Prostate gland (tissue), 2 donors: ENCODE data around the gene SLC9C1. TPM values are rescaled to one million over a fixed set of nuclear protein-coding genes. Genes with fewer than 3 reads are reported as not detected.

ENCODE experiments used
- DNase-seq: peaks from one replicate; pipeline ENCODE4 v3.0.0-alpha.2; 2019; ENCODE audit warnings: low spot score
- H3K27ac ChIP-seq, 2 donors: fragments of 200-600 bp; sonication (generic); 2 replicates each; pipeline ENCODE4 v1.5.1; 2017 to 2019
- H3K27me3 ChIP-seq: fragments of 200-600 bp; sonication (generic); replicated peaks from 2 replicates; pipeline ENCODE4 v1.5.1; 2019; ENCODE audit not compliant: insufficient read depth
- H3K36me3 ChIP-seq, 2 donors: fragments of 200-600 bp; sonication (generic); 1 replicate in 1 of 2; 2 replicates in 1 of 2; pipeline versions ENCODE4 v1.5.1 to v1.8.1; 2017 to 2019
- H3K4me1 ChIP-seq: fragments of 200-600 bp; sonication (generic); replicated peaks from 2 replicates; pipeline ENCODE4 v1.5.1; 2019
- H3K4me3 ChIP-seq, 2 donors: fragments of 200-600 bp; sonication (generic); 2 replicates each; pipeline ENCODE4 v1.5.1; 2017 to 2019
- H3K9me3 ChIP-seq: fragments of 200-600 bp; sonication (generic); 2 replicates; pipeline ENCODE4 v1.5.1; 2017
- POLR2A ChIP-seq: fragments of 450-650 bp; IDR thresholded peaks from one replicate; pipeline ENCODE4 v1.6.1; 2016; ENCODE audit warnings: antibody characterized with exemption, mild to moderate bottlenecking
- POLR2AphosphoS5 ChIP-seq: sonication (generic); formaldehyde crosslinking; IDR thresholded peaks from one replicate; pipeline ENCODE4 v1.6.1; 2017; ENCODE audit warnings: antibody characterized with exemption
- WGBS: methylation state at CpG from one replicate; pipeline ENCODE4 v1.1.5; 2018; 5-methylcytosine and 5-hydroxymethylcytosine counted together
- intact Hi-C: fragments of 100-400 bp; cut with DNase I; formaldehyde crosslinking; loops from one replicate; pipeline ENCODE4 v1.14.2; 2022
- total RNA-seq, 2 donors: library from RNA; depleted of rRNA; stranded (reverse); fragments of >200 nt; gene quantifications; one replicate each; pipeline ENCODE4 v1.1.0, GENCODE V29; 2016
- TF ChIP-seq, protein P1 (sequence below), 4 experiments: fragments of 200-600 bp in 2 of 4; fragments of 450-650 bp in 2 of 4; sonication (generic) in 2 of 4; IDR thresholded peaks; 1 replicate in 3 of 4; 2 replicates in 1 of 4; pipeline ENCODE4 v1.5.1; 2016 to 2019; ENCODE audit warnings: antibody characterized with exemption in 4 of 4, mild to moderate bottlenecking in 2 of 4, moderate library complexity in 2 of 4

SLC9C1 gene
- total RNA-seq, 2 donors from 2014 or later, result 0.91 TPM; not detected in 1

DNA sequence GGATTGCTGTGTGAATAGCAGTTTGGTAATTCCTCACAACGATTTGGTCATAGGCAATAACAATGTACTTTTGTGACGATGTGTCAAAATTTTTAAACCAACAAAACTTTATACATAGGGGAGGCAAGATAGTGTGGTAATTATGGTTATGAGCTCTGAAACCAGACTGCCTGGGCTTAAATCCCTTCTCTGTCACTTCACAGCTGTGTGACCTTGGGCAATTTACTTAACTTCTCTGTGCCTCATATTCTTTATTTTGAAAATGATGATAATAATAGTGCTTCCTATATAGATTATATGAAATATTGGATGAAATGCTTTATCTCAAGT, 44.7 kb upstream of the SLC9C1 start:
- Histone ChIP-seq H3K36me3 (no peaks in the 10 kb centered on the region), H3K27ac (no peak overlapping the region), H3K4me1 (no peaks in the 10 kb centered on the region), H3K9me3 (no peaks in the 10 kb centered on the region), H3K4me3 (no peak overlapping the region), H3K27me3 (no peaks in the 10 kb centered on the region)
- no peak for DNase-seq
- 72% methylated on average over 2 of the region's 2 CpGs for WGBS
- intact Hi-C loops, result loop anchor here (5.0 kb wide), 1 partner anchor 54 kb away; no protein-coding TSS in a partner anchor
- TF ChIP-seq POLR2A (no peak), POLR2AphosphoS5 (no peak)
- TF ChIP-seq, protein P1, sequence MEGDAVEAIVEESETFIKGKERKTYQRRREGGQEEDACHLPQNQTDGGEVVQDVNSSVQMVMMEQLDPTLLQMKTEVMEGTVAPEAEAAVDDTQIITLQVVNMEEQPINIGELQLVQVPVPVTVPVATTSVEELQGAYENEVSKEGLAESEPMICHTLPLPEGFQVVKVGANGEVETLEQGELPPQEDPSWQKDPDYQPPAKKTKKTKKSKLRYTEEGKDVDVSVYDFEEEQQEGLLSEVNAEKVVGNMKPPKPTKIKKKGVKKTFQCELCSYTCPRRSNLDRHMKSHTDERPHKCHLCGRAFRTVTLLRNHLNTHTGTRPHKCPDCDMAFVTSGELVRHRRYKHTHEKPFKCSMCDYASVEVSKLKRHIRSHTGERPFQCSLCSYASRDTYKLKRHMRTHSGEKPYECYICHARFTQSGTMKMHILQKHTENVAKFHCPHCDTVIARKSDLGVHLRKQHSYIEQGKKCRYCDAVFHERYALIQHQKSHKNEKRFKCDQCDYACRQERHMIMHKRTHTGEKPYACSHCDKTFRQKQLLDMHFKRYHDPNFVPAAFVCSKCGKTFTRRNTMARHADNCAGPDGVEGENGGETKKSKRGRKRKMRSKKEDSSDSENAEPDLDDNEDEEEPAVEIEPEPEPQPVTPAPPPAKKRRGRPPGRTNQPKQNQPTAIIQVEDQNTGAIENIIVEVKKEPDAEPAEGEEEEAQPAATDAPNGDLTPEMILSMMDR (IDR thresholded peaks at IDR 0.05), result no peak

DNA sequence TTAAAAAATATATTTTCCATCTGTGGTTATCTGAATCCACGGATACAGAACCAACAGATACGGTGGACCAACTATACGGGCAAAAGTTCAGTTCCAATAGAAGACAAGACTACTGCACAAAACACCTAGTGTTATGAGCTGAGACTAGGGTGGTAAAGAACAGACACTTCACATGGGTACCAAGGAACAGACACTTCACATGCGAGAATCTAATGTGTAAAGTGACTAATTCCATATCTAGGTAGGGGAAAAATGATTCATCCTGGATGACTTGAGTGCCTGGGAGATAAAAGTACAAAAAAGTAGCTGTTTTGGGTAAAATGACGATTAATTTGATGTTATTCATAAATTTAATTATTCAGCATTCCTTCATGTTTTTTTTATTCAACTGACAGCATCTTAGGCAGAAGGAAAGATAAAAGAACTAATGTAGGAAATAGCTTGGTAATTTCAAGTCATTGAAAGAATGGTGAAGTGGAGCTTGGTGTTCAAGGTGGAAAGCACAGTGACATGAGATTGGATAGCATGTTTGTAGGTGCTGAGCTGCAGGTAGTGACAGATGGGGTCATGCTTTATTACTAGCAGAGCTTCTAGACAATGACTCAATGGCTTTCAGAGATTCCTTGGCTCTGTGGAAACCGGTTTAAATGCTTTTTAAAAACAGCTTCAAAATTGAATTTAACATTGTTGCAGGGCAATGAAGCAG, 44.2 kb upstream of the SLC9C1 start:
- H3K4me3 ChIP-seq, result no peak overlapping the region
- TF ChIP-seq POLR2AphosphoS5 (no peak), POLR2A (no peak)
- TF ChIP-seq, protein P1 (IDR thresholded peaks at IDR 0.05), result no peak
- no peaks in the 10 kb centered on the region for H3K4me1 ChIP-seq
- 77% methylated on average over 6 of the region's 6 CpGs for WGBS
- H3K9me3 ChIP-seq, result no peaks in the 10 kb centered on the region
- no peaks in the 10 kb centered on the region for H3K27me3 ChIP-seq
- intact Hi-C loops, result loop anchor here (5.0 kb wide), 1 partner anchor 54 kb away; no protein-coding TSS in a partner anchor
- no peak for DNase-seq
- no peaks in the 10 kb centered on the region for H3K36me3 ChIP-seq
- no peak overlapping the region for H3K27ac ChIP-seq

DNA sequence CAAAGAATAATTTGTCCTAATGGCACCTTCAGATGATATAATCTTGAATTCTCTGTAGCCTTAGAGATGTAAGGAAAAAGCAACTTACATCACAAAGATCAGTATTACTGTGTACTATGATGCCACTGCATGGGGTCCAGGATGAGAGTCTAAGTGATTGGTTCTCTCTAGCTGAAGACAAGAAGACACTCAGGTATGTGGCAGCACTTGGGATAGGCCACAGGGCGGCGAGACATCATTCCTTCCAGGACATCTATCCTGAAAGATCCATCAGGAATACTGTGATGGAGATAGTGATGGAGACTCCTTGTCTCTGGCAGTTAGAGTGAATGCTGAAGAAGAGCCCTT, 41.4 kb upstream of the SLC9C1 start:
- Histone ChIP-seq H3K36me3 (no peaks in the 10 kb centered on the region), H3K4me1 (no peaks in the 10 kb centered on the region), H3K9me3 (no peaks in the 10 kb centered on the region), H3K4me3 (no peak overlapping the region), H3K27me3 (no peaks in the 10 kb centered on the region), H3K27ac (no peak overlapping the region)
- 94% methylated on average over 2 of the region's 2 CpGs for WGBS
- no peak for DNase-seq
- intact Hi-C loops, result loop anchor here (5.0 kb wide), 1 partner anchor 57 kb away; no protein-coding TSS in a partner anchor
- TF ChIP-seq POLR2AphosphoS5 (no peak), POLR2A (no peak)
- TF ChIP-seq, protein P1 (IDR thresholded peaks at IDR 0.05), result no peak

DNA sequence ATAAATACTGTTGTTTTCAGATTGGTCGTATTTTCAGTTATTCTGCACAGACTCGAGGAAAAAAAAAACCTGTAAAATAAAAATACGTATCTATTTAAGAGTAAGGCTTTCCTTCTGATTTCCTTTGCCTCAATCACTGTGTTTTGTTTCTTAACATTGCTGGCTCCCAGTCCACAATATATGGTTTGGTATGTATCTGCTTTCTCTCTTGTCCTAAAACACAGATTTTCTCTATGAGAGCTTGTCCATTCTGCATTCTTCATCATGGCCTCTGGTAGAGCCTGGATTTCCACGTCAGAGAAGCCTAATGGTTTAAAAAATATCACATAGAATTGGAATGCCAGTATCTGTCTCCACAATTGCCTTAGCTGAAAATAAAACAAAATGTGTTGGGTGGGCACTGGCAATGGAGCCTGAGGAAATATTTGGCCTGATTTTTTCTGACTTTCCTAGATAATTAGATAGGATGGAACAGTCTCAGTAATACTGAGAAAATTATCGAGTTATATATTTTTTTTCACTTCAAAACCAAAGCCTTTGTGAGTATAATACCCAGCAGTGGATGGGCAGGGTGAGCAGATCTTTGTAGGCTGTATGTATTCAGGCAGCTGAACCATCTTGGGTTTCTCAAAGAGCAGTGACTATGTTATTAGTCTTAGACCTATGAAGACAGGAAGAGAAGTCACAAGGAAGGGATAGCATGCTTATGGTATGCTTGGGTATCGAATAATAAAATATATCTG, 40.8 kb upstream of the SLC9C1 start:
- Histone ChIP-seq H3K4me1 (no peaks in the 10 kb centered on the region), H3K27ac (peak overlapping the region in 1 of 2 donors; percentile 67), H3K4me3 (no peak overlapping the region), H3K9me3 (no peaks in the 10 kb centered on the region), H3K27me3 (no peaks in the 10 kb centered on the region), H3K36me3 (no peaks in the 10 kb centered on the region)
- TF ChIP-seq POLR2AphosphoS5, result no peak
- 33% methylated on average over 6 of the region's 6 CpGs for WGBS
- intact Hi-C loops, result loop anchor here (5.0 kb wide), 1 partner anchor 57 kb away; no protein-coding TSS in a partner anchor
- DNase-seq, result no peak

DNA sequence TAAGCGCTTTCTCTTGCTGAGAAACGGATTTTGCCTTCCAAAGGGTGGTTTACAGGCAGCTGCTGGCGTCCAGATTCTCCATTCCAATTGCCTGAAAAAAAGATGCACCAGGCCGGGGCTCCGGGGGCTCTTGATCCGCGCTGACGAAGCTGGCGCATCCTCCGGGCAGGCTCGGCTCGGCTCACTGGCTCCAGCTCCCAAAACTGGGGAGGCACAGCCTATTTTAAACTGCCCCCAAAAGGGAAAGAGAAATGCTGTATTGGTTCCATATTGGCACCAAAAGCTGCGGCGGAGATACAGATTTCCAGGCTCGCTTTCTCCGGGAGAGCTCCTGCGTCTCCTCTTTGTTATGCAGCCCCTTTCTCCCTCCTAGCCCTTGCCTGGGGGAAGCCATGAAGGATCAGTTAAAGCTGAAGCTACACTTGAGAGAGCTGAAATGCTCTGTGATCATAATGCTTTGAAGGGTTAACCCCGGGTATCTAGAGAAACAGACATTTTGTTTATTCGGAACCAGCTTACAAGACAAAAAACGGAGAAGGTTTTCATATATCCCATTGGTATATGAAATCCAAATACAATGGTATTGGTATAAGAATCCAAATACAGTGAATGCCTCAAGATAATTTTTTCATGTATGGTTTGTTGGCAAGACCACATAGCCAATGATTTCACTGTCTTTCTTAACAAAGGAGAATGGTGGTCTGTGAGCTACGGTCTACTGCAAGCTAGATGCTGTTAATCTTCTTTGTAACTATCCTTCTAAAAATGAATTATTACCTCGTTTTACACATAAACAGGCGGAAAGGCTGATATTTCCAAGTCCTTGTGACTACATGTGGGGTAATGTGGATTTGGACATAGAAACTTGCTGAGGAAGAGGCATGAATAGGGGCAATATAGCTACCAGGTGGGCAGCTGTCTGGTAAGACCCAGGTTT, 39.6 kb upstream of the SLC9C1 start:
- peak; percentile 6 for DNase-seq
- intact Hi-C loops, result no loop called here
- no peaks in the 10 kb centered on the region for H3K36me3 ChIP-seq
- peak overlapping the region; percentile 31 to 50 for H3K4me3 ChIP-seq
- peak overlapping the region; percentile 67 for H3K27ac ChIP-seq
- H3K4me1 ChIP-seq, result no peaks in the 10 kb centered on the region
- H3K9me3 ChIP-seq, result no peaks in the 10 kb centered on the region
- no peaks in the 10 kb centered on the region for H3K27me3 ChIP-seq
- TF ChIP-seq POLR2A (no peak), POLR2AphosphoS5 (no peak)
- TF ChIP-seq, protein P1 (IDR thresholded peaks at IDR 0.05), result no peak
- WGBS, result under 1% methylated on average over 23 of the region's 23 CpGs
